WTC11 (cell line): ENCODE results near the gene SRSF2. TPM values are rescaled to one million over a fixed set of nuclear protein-coding genes. Genes with fewer than 3 reads are reported as not detected.

Experiments
- ATAC-seq: fragments of 200-7000 bp; cut with Tn5 transposase; 2 replicates; pipeline ENCODE4 v1.10.0; 2021; ENCODE audit warnings: mild to moderate bottlenecking, moderate library complexity
- CTCF ChIA-PET: fragments of 300-600 bp; sonication (Branson Sonifier 250); formaldehyde crosslinking; loops from one replicate; lab custom pipeline; 2021; ENCODE audit warnings: antibody characterized with exemption; lab: Charles Lee
- POLR2A ChIA-PET: fragments of 350-600 bp; sonication (Branson Sonifier 250); formaldehyde crosslinking; loops from one replicate; lab custom pipeline; 2021; ENCODE audit warnings: antibody characterized with exemption; lab: Charles Lee
- DNase-seq: peaks from one replicate; pipeline ENCODE4 v3.0.0; 2021; ENCODE audit warnings: low spot score
- H3K27ac Mint-ChIP-seq: 2 replicates; pipeline ENCODE4 v1.8.0; 2021; ENCODE audit warnings: mixed read lengths
- H3K27me3 Mint-ChIP-seq: 2 replicates; pipeline ENCODE4 v1.8.0; 2021; ENCODE audit warnings: low read depth, mild to moderate bottlenecking, moderate library complexity, mixed read lengths
- H3K36me3 Mint-ChIP-seq: 2 replicates; pipeline ENCODE4 v1.8.0; 2021; ENCODE audit warnings: mixed read lengths
- H3K4me1 Mint-ChIP-seq: 2 replicates; pipeline ENCODE4 v1.8.0; 2022; ENCODE audit warnings: mixed read lengths
- H3K4me3 Mint-ChIP-seq: 2 replicates; pipeline ENCODE4 v1.8.0; 2021; ENCODE audit warnings: mild to moderate bottlenecking, moderate library complexity, mixed read lengths
- H3K9me3 Mint-ChIP-seq: 2 replicates; pipeline ENCODE4 v1.8.0; 2021; ENCODE audit warnings: mixed read lengths
- CREM ChIP-seq: sonication (generic); formaldehyde crosslinking; IDR thresholded peaks from 2 replicates; pipeline ENCODE4 v1.8.1; 2022; ENCODE audit warnings: mild to moderate bottlenecking, missing genetic modification reagents, moderate library complexity
- ELF4 ChIP-seq: sonication (generic); formaldehyde crosslinking; IDR thresholded peaks from 2 replicates; pipeline ENCODE4 v1.8.1; 2022; ENCODE audit warnings: low read depth, mild to moderate bottlenecking, moderate library complexity, missing genetic modification reagents
- EMX1 ChIP-seq: fragments of 250-450 bp; sonication (Bioruptor Pico); IDR thresholded peaks from 2 replicates; pipeline ENCODE4 v1.8.0; 2021; ENCODE audit warnings: mild to moderate bottlenecking
- GABPB1 ChIP-seq: sonication (generic); formaldehyde crosslinking; IDR thresholded peaks from 2 replicates; pipeline ENCODE4 v1.8.1; 2023; ENCODE audit warnings: mild to moderate bottlenecking, missing genetic modification reagents
- HMGA2 ChIP-seq: fragments of 250-450 bp; sonication (Bioruptor Pico); IDR thresholded peaks from 2 replicates; pipeline ENCODE4 v1.4.0; 2021; ENCODE audit warnings: mild to moderate bottlenecking, moderate library complexity
- IRF2 ChIP-seq: sonication (generic); formaldehyde crosslinking; IDR thresholded peaks from 2 replicates; pipeline ENCODE4 v1.8.0; 2022; ENCODE audit warnings: low read depth, missing genetic modification reagents, borderline replicate concordance
- MXD4 ChIP-seq: fragments of 250-450 bp; sonication (Bioruptor Pico); IDR thresholded peaks from 2 replicates; pipeline ENCODE4 v1.8.0; 2021; ENCODE audit warnings: mild to moderate bottlenecking, moderate library complexity, borderline replicate concordance
- NFATC4 ChIP-seq: fragments of 250-450 bp; sonication (Bioruptor Pico); IDR thresholded peaks from 2 replicates; pipeline ENCODE4 v1.9.0; 2021; ENCODE audit warnings: mild to moderate bottlenecking
- NFYB ChIP-seq: sonication (generic); formaldehyde crosslinking; conservative IDR thresholded peaks from 2 replicates; pipeline ENCODE4 v1.8.0; 2022; ENCODE audit warnings: low read depth, missing genetic modification reagents
- NR2C2 ChIP-seq: sonication (generic); formaldehyde crosslinking; IDR thresholded peaks from 2 replicates; pipeline ENCODE4 v1.8.0; 2022; ENCODE audit warnings: mild to moderate bottlenecking, missing genetic modification reagents
- PRRX2 ChIP-seq: fragments of 250-450 bp; sonication (Bioruptor Pico); IDR thresholded peaks from 2 replicates; pipeline ENCODE4 v1.8.0; 2021; ENCODE audit warnings: mild to moderate bottlenecking
- TEAD1 ChIP-seq: sonication (generic); formaldehyde crosslinking; IDR thresholded peaks from 2 replicates; pipeline ENCODE4 v1.8.0; 2022; ENCODE audit warnings: mild to moderate bottlenecking, missing genetic modification reagents
- TEAD4 ChIP-seq: sonication (generic); formaldehyde crosslinking; IDR thresholded peaks from 2 replicates; pipeline ENCODE4 v1.8.0; 2022; ENCODE audit warnings: mild to moderate bottlenecking, missing genetic modification reagents
- ZBTB21 ChIP-seq: sonication (generic); formaldehyde crosslinking; IDR thresholded peaks from 2 replicates; pipeline ENCODE4 v1.8.1; 2023; ENCODE audit warnings: mild to moderate bottlenecking, missing genetic modification reagents, borderline replicate concordance
- ZNF219 ChIP-seq: sonication (generic); formaldehyde crosslinking; IDR thresholded peaks from 2 replicates; pipeline ENCODE4 v1.8.0; 2023; ENCODE audit warnings: missing genetic modification reagents, mild to moderate bottlenecking, borderline replicate concordance
- ZNF317 ChIP-seq: sonication (generic); formaldehyde crosslinking; IDR thresholded peaks from 2 replicates; pipeline ENCODE4 v1.8.1; 2023; ENCODE audit warnings: low read depth, mild to moderate bottlenecking, moderate library complexity, missing genetic modification reagents, borderline replicate concordance
- ZNF416 ChIP-seq: fragments of 250-450 bp; sonication (Bioruptor Pico); IDR thresholded peaks from 2 replicates; pipeline ENCODE4 v1.9.0; 2021; ENCODE audit warnings: mild to moderate bottlenecking, inconsistent platforms
- ZNF671 ChIP-seq: fragments of 250-450 bp; sonication (Bioruptor Pico); IDR thresholded peaks from 2 replicates; pipeline ENCODE4 v1.8.0; 2021; ENCODE audit warnings: mild to moderate bottlenecking
- total RNA-seq: library from RNA; stranded (reverse); gene quantifications from 3 replicates; pipeline ENCODE4 v1.2.3, GENCODE V29; 2021
- TF ChIP-seq, protein P1 (sequence below): fragments of 250-450 bp; sonication (Bioruptor Pico); IDR thresholded peaks from 2 replicates; pipeline ENCODE4 v2.1.2; 2022; ENCODE audit warnings: mild to moderate bottlenecking, moderate library complexity
- TF ChIP-seq, protein P2 (sequence below): fragments of 250-450 bp; sonication (Bioruptor Pico); IDR thresholded peaks from 2 replicates; pipeline ENCODE4 v1.8.0; 2021; ENCODE audit warnings: mild to moderate bottlenecking
- TF ChIP-seq, protein P3 (sequence below): fragments of 250-450 bp; sonication (Bioruptor Pico); conservative IDR thresholded peaks from 2 replicates; pipeline ENCODE4 v1.9.0; 2021; ENCODE audit warnings: mild to moderate bottlenecking
- TF ChIP-seq, protein P4 (sequence below): fragments of 250-450 bp; sonication (Bioruptor Pico); IDR thresholded peaks from 2 replicates; pipeline ENCODE4 v1.9.0; 2021; ENCODE audit warnings: moderate library complexity, mild to moderate bottlenecking, inconsistent platforms, borderline replicate concordance

The SRSF2 gene
- total RNA-seq, 1 experiment from 2014 or later: 355 TPM

DNA sequence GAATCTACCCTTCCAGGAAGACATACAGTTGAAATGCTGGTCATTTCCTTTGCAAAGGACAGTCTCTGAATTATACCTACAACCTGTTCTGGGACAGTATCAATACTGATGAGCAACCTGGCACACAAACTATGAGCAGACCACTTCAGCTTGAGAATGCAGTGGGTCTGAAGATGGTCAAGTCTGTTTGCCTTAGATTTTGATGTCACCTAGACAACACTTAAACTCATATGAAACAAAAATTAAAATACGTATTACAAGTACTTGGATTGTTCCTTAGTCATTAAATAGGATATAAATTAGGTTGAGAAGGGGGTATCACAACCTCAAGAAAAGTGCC is 3.5 kb downstream of the SRSF2 start:
- POLR2A ChIA-PET: no interaction called here

DNA sequence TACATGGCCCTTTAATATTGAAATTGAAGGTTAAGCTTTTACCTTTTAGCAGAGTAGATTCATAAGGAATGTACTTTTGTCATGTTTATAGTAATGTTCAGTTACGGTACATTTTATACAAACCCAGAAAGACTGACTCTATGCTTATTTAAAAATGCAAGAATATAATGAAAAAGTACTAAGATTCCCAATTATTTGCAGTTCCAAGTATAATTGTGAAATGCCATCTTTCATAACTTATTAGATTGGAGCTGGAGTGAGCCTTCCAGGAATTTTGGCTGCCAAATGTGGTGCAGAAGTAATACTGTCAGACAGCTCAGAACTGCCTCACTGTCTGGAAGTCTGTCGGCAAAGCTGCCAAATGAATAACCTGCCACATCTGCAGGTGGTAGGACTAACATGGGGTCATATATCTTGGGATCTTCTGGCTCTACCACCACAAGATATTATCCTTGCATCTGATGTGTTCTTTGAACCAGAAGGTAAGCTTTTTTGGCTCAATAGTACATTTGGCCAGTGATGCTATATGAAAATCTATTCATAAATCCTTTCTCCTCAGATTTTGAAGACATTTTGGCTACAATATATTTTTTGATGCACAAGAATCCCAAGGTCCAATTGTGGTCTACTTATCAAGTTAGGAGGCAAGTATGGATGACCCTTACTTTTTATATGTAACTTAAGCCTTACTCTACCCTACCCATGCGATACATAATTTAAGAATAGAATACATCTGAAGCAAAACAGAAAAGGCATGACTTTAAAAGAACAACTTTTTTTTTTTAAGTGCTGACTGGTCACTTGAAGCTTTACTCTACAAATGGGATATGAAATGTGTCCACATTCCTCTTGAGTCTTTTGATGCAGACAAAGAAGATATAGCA is 4.2 kb downstream of the SRSF2 start:
- TF ChIP-seq EMX1 (CRISPR knock-in tag) (peak; percentile 82; the same call in 1 of the 2 replicates), NFYB (CRISPR knock-in tag) (no peak), ZNF317 (no peak), ELF4 (CRISPR knock-in tag) (no peak), TEAD1 (CRISPR knock-in tag) (no peak), CREM (CRISPR knock-in tag) (0 out of 2 replicates have a peak, but pooled peaks have one; percentile 5), GABPB1 (CRISPR knock-in tag) (no peak), IRF2 (CRISPR knock-in tag) (no peak), TEAD4 (CRISPR knock-in tag) (no peak), NR2C2 (CRISPR knock-in tag) (no peak), NFATC4 (CRISPR knock-in tag) (peak; percentile 83; the same call in 1 of the 2 replicates), PRRX2 (CRISPR knock-in tag) (peak; percentile 90), ZNF671 (CRISPR knock-in tag) (peak; percentile 37; the same call in 1 of the 2 replicates), ZNF219 (CRISPR knock-in tag) (no peak), MXD4 (CRISPR knock-in tag) (no peak), ZBTB21 (no peak), HMGA2 (CRISPR knock-in tag) (no peak)
- TF ChIP-seq, protein P1, sequence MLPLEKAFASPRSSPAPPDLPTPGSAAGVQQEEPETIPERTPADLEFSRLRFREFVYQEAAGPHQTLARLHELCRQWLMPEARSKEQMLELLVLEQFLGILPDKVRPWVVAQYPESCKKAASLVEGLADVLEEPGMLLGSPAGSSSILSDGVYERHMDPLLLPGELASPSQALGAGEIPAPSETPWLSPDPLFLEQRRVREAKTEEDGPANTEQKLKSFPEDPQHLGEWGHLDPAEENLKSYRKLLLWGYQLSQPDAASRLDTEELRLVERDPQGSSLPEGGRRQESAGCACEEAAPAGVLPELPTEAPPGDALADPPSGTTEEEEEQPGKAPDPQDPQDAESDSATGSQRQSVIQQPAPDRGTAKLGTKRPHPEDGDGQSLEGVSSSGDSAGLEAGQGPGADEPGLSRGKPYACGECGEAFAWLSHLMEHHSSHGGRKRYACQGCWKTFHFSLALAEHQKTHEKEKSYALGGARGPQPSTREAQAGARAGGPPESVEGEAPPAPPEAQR (CRISPR knock-in tag): 0 out of 2 replicates have a peak, but pooled peaks have one; percentile 5
- TF ChIP-seq, protein P2, sequence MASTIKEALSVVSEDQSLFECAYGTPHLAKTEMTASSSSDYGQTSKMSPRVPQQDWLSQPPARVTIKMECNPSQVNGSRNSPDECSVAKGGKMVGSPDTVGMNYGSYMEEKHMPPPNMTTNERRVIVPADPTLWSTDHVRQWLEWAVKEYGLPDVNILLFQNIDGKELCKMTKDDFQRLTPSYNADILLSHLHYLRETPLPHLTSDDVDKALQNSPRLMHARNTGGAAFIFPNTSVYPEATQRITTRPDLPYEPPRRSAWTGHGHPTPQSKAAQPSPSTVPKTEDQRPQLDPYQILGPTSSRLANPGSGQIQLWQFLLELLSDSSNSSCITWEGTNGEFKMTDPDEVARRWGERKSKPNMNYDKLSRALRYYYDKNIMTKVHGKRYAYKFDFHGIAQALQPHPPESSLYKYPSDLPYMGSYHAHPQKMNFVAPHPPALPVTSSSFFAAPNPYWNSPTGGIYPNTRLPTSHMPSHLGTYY (CRISPR knock-in tag): peak; percentile 91
- TF ChIP-seq, protein P3, sequence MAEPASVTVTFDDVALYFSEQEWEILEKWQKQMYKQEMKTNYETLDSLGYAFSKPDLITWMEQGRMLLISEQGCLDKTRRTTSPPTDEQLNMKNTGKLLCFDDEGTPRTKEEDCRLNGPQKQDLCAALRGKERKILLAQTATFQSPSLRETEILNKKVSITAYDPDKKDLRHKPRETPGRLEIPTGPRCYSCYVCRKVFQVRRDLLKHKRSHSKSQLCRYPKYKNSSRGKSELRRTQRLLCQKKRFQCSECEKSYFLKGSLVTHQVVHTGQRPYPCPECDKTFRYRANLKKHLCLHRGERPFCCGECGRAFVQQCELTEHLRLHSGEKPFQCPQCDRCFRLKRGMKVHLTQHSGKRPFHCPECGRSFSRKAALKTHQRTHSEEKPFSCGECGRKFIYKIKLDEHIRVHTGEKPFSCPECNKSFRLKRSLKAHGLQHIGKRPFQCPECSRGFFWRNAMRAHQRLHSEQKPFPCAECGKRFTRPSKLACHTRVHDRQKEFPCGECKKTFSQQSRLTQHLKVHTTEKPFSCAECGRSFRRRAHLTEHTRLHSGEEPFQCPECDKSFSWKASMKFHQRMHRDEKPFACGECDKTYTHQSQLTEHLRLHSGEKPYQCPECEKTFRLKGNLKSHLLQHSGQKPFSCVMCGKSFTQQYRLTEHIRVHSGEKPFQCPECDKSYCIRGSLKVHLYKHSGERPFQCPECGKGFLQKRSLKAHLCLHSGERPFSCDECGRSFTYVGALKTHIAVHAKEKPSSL (CRISPR knock-in tag): peak; percentile 42; the same call in 1 of the 2 replicates
- TF ChIP-seq, protein P4, sequence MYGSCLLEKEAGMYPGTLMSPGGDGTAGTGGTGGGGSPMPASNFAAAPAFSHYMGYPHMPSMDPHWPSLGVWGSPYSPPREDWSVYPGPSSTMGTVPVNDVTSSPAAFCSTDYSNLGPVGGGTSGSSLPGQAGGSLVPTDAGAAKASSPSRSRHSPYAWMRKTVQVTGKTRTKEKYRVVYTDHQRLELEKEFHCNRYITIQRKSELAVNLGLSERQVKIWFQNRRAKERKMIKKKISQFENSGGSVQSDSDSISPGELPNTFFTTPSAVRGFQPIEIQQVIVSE (CRISPR knock-in tag): no peak
- H3K27me3 Mint-ChIP-seq: no peaks in the 10 kb centered on the region
- H3K4me1 Mint-ChIP-seq: peaks cover 29% of the 10 kb centered on the region
- peak overlapping the region; percentile 98 for H3K27ac Mint-ChIP-seq
- no peaks in the 10 kb centered on the region for H3K9me3 Mint-ChIP-seq
- POLR2A ChIA-PET: no interaction called here
- ATAC-seq (no peak), DNase-seq (no peak)
- peak overlapping the region; percentile 99 for H3K4me3 Mint-ChIP-seq
- H3K36me3 Mint-ChIP-seq: peaks cover 55% of the 10 kb centered on the region
- CTCF ChIA-PET: interaction anchor here (0.5 to 1.5 kb wide), 5 partner anchors 25 to 1229 kb away, joined by 3 to 6 read pairs (median 3); no protein-coding TSS in a partner anchor

More for the DNA sequence above, 3.5 kb downstream of the SRSF2 start:
- H3K9me3 Mint-ChIP-seq: no peaks in the 10 kb centered on the region
- TF ChIP-seq, protein P3 (CRISPR knock-in tag): 0 out of 2 replicates have a peak, but pooled peaks have one; percentile 22
- TF ChIP-seq ZNF416 (CRISPR knock-in tag): peak; percentile 73; the same call in 1 of the 2 replicates
- TF ChIP-seq TEAD4 (CRISPR knock-in tag): no peak
- no peak for TF ChIP-seq IRF2 (CRISPR knock-in tag)
- H3K27me3 Mint-ChIP-seq: no peaks in the 10 kb centered on the region
- H3K27ac Mint-ChIP-seq: peak overlapping the region; percentile 98
- DNase-seq (no peak), ATAC-seq (no peak)
- H3K4me1 Mint-ChIP-seq: peaks cover 35% of the 10 kb centered on the region
- CTCF ChIA-PET: interaction anchor here (1.5 kb wide), 1 partner anchor 52 kb away, joined by 3 read pairs; no protein-coding TSS in a partner anchor
- H3K36me3 Mint-ChIP-seq: peaks cover 55% of the 10 kb centered on the region
- peak overlapping the region; percentile 99 for H3K4me3 Mint-ChIP-seq
